ENCODE measurements around the gene PTGDS. TPM values are rescaled to one million over a fixed set of nuclear protein-coding genes. Genes with fewer than 3 reads are reported as not detected.

Gene PTGDS
- total RNA-seq, 1 experiment from 2014 or later = 3.6 TPM

DNA sequence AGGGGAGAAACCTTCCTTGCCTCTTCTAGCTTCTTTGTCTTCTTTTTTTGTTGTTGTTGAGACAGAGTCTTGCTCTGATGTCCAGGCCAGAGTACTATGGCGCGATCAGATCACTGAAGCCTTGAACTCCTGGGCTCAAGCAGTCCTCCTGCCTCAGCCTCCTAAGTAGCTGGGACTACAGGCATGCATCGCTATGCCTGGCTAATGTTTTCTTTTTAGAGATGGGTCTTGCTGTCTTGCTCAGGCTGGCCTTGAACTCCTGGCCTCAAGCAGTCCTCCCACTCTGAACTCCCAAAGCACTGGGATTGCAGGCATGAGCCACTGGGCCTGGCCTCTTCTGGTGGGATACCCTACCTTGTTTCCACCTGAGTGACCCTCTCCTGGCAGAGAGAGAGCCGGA is 11.6 kb downstream of the PTGDS start:
- H3K9ac ChIP-seq (ENCODE audit: extremely low read depth, insufficient read length, low read length) = no peak overlapping the region
- peaks cover 6% of the 10 kb centered on the region for H3K23me2 ChIP-seq (ENCODE audit: insufficient read length, low read depth, low read length, poor library complexity, severe bottlenecking)
- no peak for DNase-seq
- H3T11ph ChIP-seq (ENCODE audit: low read length) = no peak overlapping the region
- H2BK12ac ChIP-seq (ENCODE audit: insufficient read length, low read depth, low read length) = no peak overlapping the region
- TF ChIP-seq, protein P1, sequence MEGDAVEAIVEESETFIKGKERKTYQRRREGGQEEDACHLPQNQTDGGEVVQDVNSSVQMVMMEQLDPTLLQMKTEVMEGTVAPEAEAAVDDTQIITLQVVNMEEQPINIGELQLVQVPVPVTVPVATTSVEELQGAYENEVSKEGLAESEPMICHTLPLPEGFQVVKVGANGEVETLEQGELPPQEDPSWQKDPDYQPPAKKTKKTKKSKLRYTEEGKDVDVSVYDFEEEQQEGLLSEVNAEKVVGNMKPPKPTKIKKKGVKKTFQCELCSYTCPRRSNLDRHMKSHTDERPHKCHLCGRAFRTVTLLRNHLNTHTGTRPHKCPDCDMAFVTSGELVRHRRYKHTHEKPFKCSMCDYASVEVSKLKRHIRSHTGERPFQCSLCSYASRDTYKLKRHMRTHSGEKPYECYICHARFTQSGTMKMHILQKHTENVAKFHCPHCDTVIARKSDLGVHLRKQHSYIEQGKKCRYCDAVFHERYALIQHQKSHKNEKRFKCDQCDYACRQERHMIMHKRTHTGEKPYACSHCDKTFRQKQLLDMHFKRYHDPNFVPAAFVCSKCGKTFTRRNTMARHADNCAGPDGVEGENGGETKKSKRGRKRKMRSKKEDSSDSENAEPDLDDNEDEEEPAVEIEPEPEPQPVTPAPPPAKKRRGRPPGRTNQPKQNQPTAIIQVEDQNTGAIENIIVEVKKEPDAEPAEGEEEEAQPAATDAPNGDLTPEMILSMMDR (conservative IDR thresholded peaks at IDR 0.05) = no peak
- peaks cover 2 to 6% (median 2%) of the 10 kb centered on the region in 3 experiments; a peak in 5 of 7 replicates for H3K36me3 Mint-ChIP-seq (ENCODE audit: insufficient read depth in 1 of 3, low read depth in 3 of 3)
- no peaks in the 10 kb centered on the region for H3K79me1 ChIP-seq (ENCODE audit: insufficient read depth, low read depth, low read length, poor library complexity, severe bottlenecking)
- H3K4me2 ChIP-seq (ENCODE audit: insufficient read depth, insufficient read length, low read length) = no peak overlapping the region
- no peak overlapping the region for H3K4me3 Mint-ChIP-seq
- H3K27me3 ChIP-seq (ENCODE audit: insufficient read depth, low read length) = no peaks in the 10 kb centered on the region
- no peak overlapping the region for H2AK5ac ChIP-seq (ENCODE audit: insufficient read length, low read length)
- H3K4me1 Mint-ChIP-seq = peaks cover 2% of the 10 kb centered on the region in 2 experiments; a peak in 2 of 4 replicates
- H4K20me1 ChIP-seq (ENCODE audit: control insufficient read depth, insufficient read depth, insufficient read length) = no peaks in the 10 kb centered on the region
- H2AFZ ChIP-seq (ENCODE audit: low read length) = no peak overlapping the region
- H3K4ac ChIP-seq (ENCODE audit: low read depth, low read length) = no peak overlapping the region
- H3K56ac ChIP-seq (ENCODE audit: insufficient read length, low read depth, low read length) = no peak overlapping the region
- H3K4me1 ChIP-seq (ENCODE audit: insufficient read depth, low read length) = no peaks in the 10 kb centered on the region
- H4K5ac ChIP-seq (ENCODE audit: insufficient read length, low read depth, low read length) = no peak overlapping the region
- no peak overlapping the region for H3K18ac ChIP-seq (ENCODE audit: insufficient read length, low read depth, low read length)
- no peak overlapping the region for H3K14ac ChIP-seq (ENCODE audit: insufficient read depth, low read length)
- H4K91ac ChIP-seq (ENCODE audit: insufficient read length, low read depth, low read length) = no peak overlapping the region
- no peak overlapping the region for H2BK120ac ChIP-seq (ENCODE audit: low read depth, low read length, poor library complexity, severe bottlenecking)
- H3K27me3 Mint-ChIP-seq (ENCODE audit: low read depth) = peaks cover 26% of the 10 kb centered on the region
- H4K8ac ChIP-seq (replicated peaks; ENCODE audit: insufficient read length, low read depth, low read length) = no peak overlapping the region
- no CpG with 5 or more reads among the region's 4 CpGs for WGBS (ENCODE audit: extremely low coverage, insufficient read length, low lambda C conversion rate)
- H3K79me2 ChIP-seq (ENCODE audit: insufficient read depth, low read length) = no peaks in the 10 kb centered on the region
- H2BK15ac ChIP-seq (ENCODE audit: low read depth, low read length) = no peak overlapping the region
- H2BK5ac ChIP-seq (ENCODE audit: insufficient read length, low read length) = no peak overlapping the region
- H3K27ac Mint-ChIP-seq = no peak overlapping the region
- H3K23ac ChIP-seq (ENCODE audit: insufficient read length, low read depth, low read length) = no peak overlapping the region
- no peak overlapping the region for H3K27ac ChIP-seq (ENCODE audit: insufficient read length, low read depth, low read length)
- peaks cover 9 to 10% of the 10 kb centered on the region in 2 experiments; a peak in 3 of 5 replicates for H3K9me3 Mint-ChIP-seq
- no peak overlapping the region for H2BK20ac ChIP-seq (ENCODE audit: low read depth, low read length, poor library complexity, severe bottlenecking)
- H3K9me3 ChIP-seq (ENCODE audit: control insufficient read depth, low read depth, low read length) = no peaks in the 10 kb centered on the region
